ENCODE measurements around the gene FYN. TPM values are rescaled to one million over a fixed set of nuclear protein-coding genes. Genes with fewer than 3 reads are reported as not detected.

Gene FYN
- total RNA-seq, 1 experiment from 2014 or later, result 18.5 TPM

GRCh38 chr6:111689419-111689818, 183.8 kb downstream of the FYN start:
- Histone ChIP-seq H3K27ac (ENCODE audit: low read depth, low read length) (no peak overlapping the region), H3K4me3 (replicated peaks in 1 of 2; ENCODE audit: low read depth in 1 of 2, low read length in 2 of 2) (no peak overlapping the region), H3K4me2 (ENCODE audit: low read length) (no peak overlapping the region), H3K9me2 (ENCODE audit: insufficient read depth) (no peaks in the 10 kb centered on the region), H3K9me3 (ENCODE audit: control insufficient read depth in 1 of 2, insufficient read depth in 1 of 2, low read depth in 1 of 2, low read length in 2 of 2) (no peaks in the 10 kb centered on the region), H3K79me2 (ENCODE audit: insufficient read depth, low read length) (no peaks in the 10 kb centered on the region), H4K20me1 (ENCODE audit: insufficient read depth) (no peaks in the 10 kb centered on the region), H2AFZ (ENCODE audit: low read depth, low read length, poor library complexity, severe bottlenecking) (no peak overlapping the region), H3K27me3 (ENCODE audit: insufficient read depth, low read length) (no peaks in the 10 kb centered on the region), H3K36me3 (ENCODE audit: control insufficient read depth in 1 of 2, insufficient read depth in 2 of 2, low read length in 2 of 2) (no peaks in the 10 kb centered on the region), H3K4me1 (ENCODE audit: control insufficient read depth in 1 of 2, insufficient read depth in 2 of 2, low read length in 2 of 2) (peaks cover 7 to 9% of the 10 kb centered on the region in 2 experiments; a peak in 2 of 4 replicates), H3K9ac (ENCODE audit: low read length) (no peak overlapping the region)
- intact Hi-C loops (cut with micrococcal nuclease), result no loop called here
- ATAC-seq (no peak), DNase-seq (ENCODE audit: low read depth, low spot score) (no peak)
- TF ChIP-seq EZH2phosphoT487 (IDR thresholded peaks at IDR 0.05; ENCODE audit: borderline replicate concordance) (no peak), ZFX (IDR thresholded peaks at IDR 0.05) (no peak), TCF7L2 (IDR thresholded peaks at IDR 0.05; ENCODE audit: borderline replicate concordance, extremely low read depth, insufficient read depth, insufficient read length) (no peak), ELF1 (IDR thresholded peaks at IDR 0.05; ENCODE audit: borderline replicate concordance, low read depth) (no peak), CEBPB (IDR thresholded peaks at IDR 0.05; ENCODE audit: low read depth) (no peak), YY1 (IDR thresholded peaks at IDR 0.05; ENCODE audit: extremely low read depth, insufficient replicate concordance, low read depth, low read length) (no peak), FOSL1 (IDR thresholded peaks at IDR 0.05; ENCODE audit: low read depth) (no peak)
- TF ChIP-seq, protein P1, sequence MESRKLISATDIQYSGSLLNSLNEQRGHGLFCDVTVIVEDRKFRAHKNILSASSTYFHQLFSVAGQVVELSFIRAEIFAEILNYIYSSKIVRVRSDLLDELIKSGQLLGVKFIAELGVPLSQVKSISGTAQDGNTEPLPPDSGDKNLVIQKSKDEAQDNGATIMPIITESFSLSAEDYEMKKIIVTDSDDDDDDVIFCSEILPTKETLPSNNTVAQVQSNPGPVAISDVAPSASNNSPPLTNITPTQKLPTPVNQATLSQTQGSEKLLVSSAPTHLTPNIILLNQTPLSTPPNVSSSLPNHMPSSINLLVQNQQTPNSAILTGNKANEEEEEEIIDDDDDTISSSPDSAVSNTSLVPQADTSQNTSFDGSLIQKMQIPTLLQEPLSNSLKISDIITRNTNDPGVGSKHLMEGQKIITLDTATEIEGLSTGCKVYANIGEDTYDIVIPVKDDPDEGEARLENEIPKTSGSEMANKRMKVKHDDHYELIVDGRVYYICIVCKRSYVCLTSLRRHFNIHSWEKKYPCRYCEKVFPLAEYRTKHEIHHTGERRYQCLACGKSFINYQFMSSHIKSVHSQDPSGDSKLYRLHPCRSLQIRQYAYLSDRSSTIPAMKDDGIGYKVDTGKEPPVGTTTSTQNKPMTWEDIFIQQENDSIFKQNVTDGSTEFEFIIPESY (IDR thresholded peaks at IDR 0.05; ENCODE audit: extremely low read depth, insufficient replicate concordance, low read length), result no peak
- CTCF ChIA-PET, result no interaction called here
- BruUV-seq (replicated peaks), result no TSS peak
- RAD21 ChIA-PET (ENCODE audit: low non-redundant PET in 1 of 2, low total read pairs in 2 of 2, uncharacterized antibody in 2 of 2, unreplicated experiment in 2 of 2), result no interaction called here
- POLR2A ChIA-PET, result no interaction called here

DNA sequence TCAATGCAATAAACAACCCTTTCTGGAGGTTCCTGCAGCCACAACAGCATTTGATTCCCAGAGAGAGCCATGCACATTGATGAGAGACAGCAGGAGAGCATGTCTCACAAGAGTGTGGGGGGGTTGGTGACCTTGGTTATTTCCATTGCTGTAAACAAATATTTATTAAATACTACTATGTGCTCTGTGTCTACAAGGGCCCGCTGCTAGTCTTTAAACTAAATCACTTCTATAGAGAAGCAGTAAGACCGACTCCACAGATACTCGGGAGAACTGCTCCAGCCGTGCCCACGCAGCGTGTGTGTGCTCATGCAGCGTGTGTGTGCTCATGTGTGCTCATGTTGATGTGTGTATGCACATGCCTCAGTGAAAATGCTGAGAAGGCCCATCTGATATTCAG, 184.9 kb downstream of the FYN start:
- no peaks in the 10 kb centered on the region for H3K27me3 ChIP-seq (ENCODE audit: insufficient read depth, low read length)
- DNase-seq (ENCODE audit: low read depth, low spot score) (no peak), ATAC-seq (no peak)
- ChIA-PET RAD21 (ENCODE audit: low non-redundant PET in 1 of 2, low total read pairs in 2 of 2, uncharacterized antibody in 2 of 2, unreplicated experiment in 2 of 2) (no interaction called here), CTCF (no interaction called here), POLR2A (no interaction called here)
- no peaks in the 10 kb centered on the region for H3K9me2 ChIP-seq (ENCODE audit: insufficient read depth)
- H3K4me3 ChIP-seq (replicated peaks in 1 of 2; ENCODE audit: low read depth in 1 of 2, low read length in 2 of 2), result no peak overlapping the region
- no peaks in the 10 kb centered on the region for H3K36me3 ChIP-seq (ENCODE audit: control insufficient read depth in 1 of 2, insufficient read depth in 2 of 2, low read length in 2 of 2)
- no TSS peak for BruUV-seq (replicated peaks)
- H3K79me2 ChIP-seq (ENCODE audit: insufficient read depth, low read length), result no peaks in the 10 kb centered on the region
- no peaks in the 10 kb centered on the region for H4K20me1 ChIP-seq (ENCODE audit: insufficient read depth)
- no peak overlapping the region for H3K9ac ChIP-seq (ENCODE audit: low read length)
- H3K4me2 ChIP-seq (ENCODE audit: low read length), result no peak overlapping the region
- no peak overlapping the region for H2AFZ ChIP-seq (ENCODE audit: low read depth, low read length, poor library complexity, severe bottlenecking)
- H3K9me3 ChIP-seq (ENCODE audit: control insufficient read depth in 1 of 2, insufficient read depth in 1 of 2, low read depth in 1 of 2, low read length in 2 of 2), result no peaks in the 10 kb centered on the region
- TF ChIP-seq ZFX (IDR thresholded peaks at IDR 0.05) (no peak), EGR1 (IDR thresholded peaks at IDR 0.05; ENCODE audit: low read depth) (no peak), ELF1 (IDR thresholded peaks at IDR 0.05; ENCODE audit: borderline replicate concordance, low read depth) (no peak), POLR2AphosphoS5 (IDR thresholded peaks at IDR 0.05; ENCODE audit: low read depth, low read length) (no peak), CTCF (IDR thresholded peaks at IDR 0.05 in 2 of 3, conservative IDR thresholded peaks at IDR 0.05 in 1 of 3; ENCODE audit: borderline replicate concordance in 1 of 3, insufficient read depth in 1 of 3, low read depth in 2 of 3, low read length in 2 of 3) (no peak), CEBPB (IDR thresholded peaks at IDR 0.05; ENCODE audit: low read depth) (no peak)
- H3K4me1 ChIP-seq (ENCODE audit: control insufficient read depth in 1 of 2, insufficient read depth in 2 of 2, low read length in 2 of 2), result peaks cover 7 to 9% of the 10 kb centered on the region in 2 experiments; a peak in 2 of 4 replicates
- H3K27ac ChIP-seq (ENCODE audit: low read depth, low read length), result no peak overlapping the region
- intact Hi-C loops (cut with micrococcal nuclease), result no loop called here
